ENCODE results near the gene SPR.

GRCh38 chr2:72924353-72925240 is 37.4 kb downstream of the SPR start:
- TF ChIP-seq, protein P1, sequence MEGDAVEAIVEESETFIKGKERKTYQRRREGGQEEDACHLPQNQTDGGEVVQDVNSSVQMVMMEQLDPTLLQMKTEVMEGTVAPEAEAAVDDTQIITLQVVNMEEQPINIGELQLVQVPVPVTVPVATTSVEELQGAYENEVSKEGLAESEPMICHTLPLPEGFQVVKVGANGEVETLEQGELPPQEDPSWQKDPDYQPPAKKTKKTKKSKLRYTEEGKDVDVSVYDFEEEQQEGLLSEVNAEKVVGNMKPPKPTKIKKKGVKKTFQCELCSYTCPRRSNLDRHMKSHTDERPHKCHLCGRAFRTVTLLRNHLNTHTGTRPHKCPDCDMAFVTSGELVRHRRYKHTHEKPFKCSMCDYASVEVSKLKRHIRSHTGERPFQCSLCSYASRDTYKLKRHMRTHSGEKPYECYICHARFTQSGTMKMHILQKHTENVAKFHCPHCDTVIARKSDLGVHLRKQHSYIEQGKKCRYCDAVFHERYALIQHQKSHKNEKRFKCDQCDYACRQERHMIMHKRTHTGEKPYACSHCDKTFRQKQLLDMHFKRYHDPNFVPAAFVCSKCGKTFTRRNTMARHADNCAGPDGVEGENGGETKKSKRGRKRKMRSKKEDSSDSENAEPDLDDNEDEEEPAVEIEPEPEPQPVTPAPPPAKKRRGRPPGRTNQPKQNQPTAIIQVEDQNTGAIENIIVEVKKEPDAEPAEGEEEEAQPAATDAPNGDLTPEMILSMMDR (IDR thresholded peaks at IDR 0.05), result no peak
- TF ChIP-seq EZH2 (IDR thresholded peaks at IDR 0.05; ENCODE audit: borderline replicate concordance, insufficient read depth, low read depth, low read length, poor library complexity, severe bottlenecking), result no peak

All from B cell (primary cell).